WTC11 (cell line): Measurements from ENCODE around the gene RPS28. TPM values are rescaled to one million over a fixed set of nuclear protein-coding genes. Genes with fewer than 3 reads are reported as not detected.

ENCODE experiments used
- ATAC-seq: fragments of 200-7000 bp; cut with Tn5 transposase; 2 replicates; pipeline ENCODE4 v1.10.0; 2021; ENCODE audit warnings: mild to moderate bottlenecking, moderate library complexity
- CTCF ChIA-PET: fragments of 300-600 bp; sonication (Branson Sonifier 250); formaldehyde crosslinking; loops from one replicate; lab custom pipeline; 2021; ENCODE audit warnings: antibody characterized with exemption; lab: Charles Lee
- POLR2A ChIA-PET: fragments of 350-600 bp; sonication (Branson Sonifier 250); formaldehyde crosslinking; loops from one replicate; lab custom pipeline; 2021; ENCODE audit warnings: antibody characterized with exemption; lab: Charles Lee
- DNase-seq: peaks from one replicate; pipeline ENCODE4 v3.0.0; 2021; ENCODE audit warnings: low spot score
- H3K27ac Mint-ChIP-seq: 2 replicates; pipeline ENCODE4 v1.8.0; 2021; ENCODE audit warnings: mixed read lengths
- H3K27me3 Mint-ChIP-seq: 2 replicates; pipeline ENCODE4 v1.8.0; 2021; ENCODE audit warnings: low read depth, mild to moderate bottlenecking, moderate library complexity, mixed read lengths
- H3K36me3 Mint-ChIP-seq: 2 replicates; pipeline ENCODE4 v1.8.0; 2021; ENCODE audit warnings: mixed read lengths
- H3K4me1 Mint-ChIP-seq: 2 replicates; pipeline ENCODE4 v1.8.0; 2022; ENCODE audit warnings: mixed read lengths
- H3K4me3 Mint-ChIP-seq: 2 replicates; pipeline ENCODE4 v1.8.0; 2021; ENCODE audit warnings: mild to moderate bottlenecking, moderate library complexity, mixed read lengths
- H3K9me3 Mint-ChIP-seq: 2 replicates; pipeline ENCODE4 v1.8.0; 2021; ENCODE audit warnings: mixed read lengths
- ATF1 ChIP-seq: sonication (generic); formaldehyde crosslinking; IDR thresholded peaks from 2 replicates; pipeline ENCODE4 v1.8.1; 2023; ENCODE audit warnings: mild to moderate bottlenecking, moderate library complexity, missing genetic modification reagents
- FOXK1 ChIP-seq: sonication (generic); formaldehyde crosslinking; IDR thresholded peaks from 2 replicates; pipeline ENCODE4 v1.8.0; 2022; ENCODE audit warnings: mild to moderate bottlenecking, moderate library complexity, missing genetic modification reagents
- IRF2 ChIP-seq: sonication (generic); formaldehyde crosslinking; IDR thresholded peaks from 2 replicates; pipeline ENCODE4 v1.8.0; 2022; ENCODE audit warnings: low read depth, missing genetic modification reagents, borderline replicate concordance
- KAT7 ChIP-seq: sonication (generic); formaldehyde crosslinking; IDR thresholded peaks from 2 replicates; pipeline ENCODE4 v1.8.1; 2023; ENCODE audit warnings: missing genetic modification reagents, mild to moderate bottlenecking, borderline replicate concordance
- OVOL2 ChIP-seq: fragments of 250-450 bp; sonication (Bioruptor Pico); IDR thresholded peaks from 2 replicates; pipeline ENCODE4 v1.9.0; 2021; ENCODE audit warnings: mild to moderate bottlenecking, borderline replicate concordance
- RORB ChIP-seq: fragments of 250-450 bp; sonication (Bioruptor Pico); IDR thresholded peaks from 2 replicates; pipeline ENCODE4 v1.9.0; 2021; ENCODE audit warnings: mild to moderate bottlenecking
- SMAD3 ChIP-seq: sonication (generic); formaldehyde crosslinking; IDR thresholded peaks from 2 replicates; pipeline ENCODE4 v1.8.0; 2022; ENCODE audit warnings: missing genetic modification reagents, mild to moderate bottlenecking, borderline replicate concordance
- SP1 ChIP-seq: sonication (generic); formaldehyde crosslinking; conservative IDR thresholded peaks from 2 replicates; pipeline ENCODE4 v1.8.1; 2022; ENCODE audit warnings: missing genetic modification reagents
- ZNF219 ChIP-seq: sonication (generic); formaldehyde crosslinking; IDR thresholded peaks from 2 replicates; pipeline ENCODE4 v1.8.0; 2023; ENCODE audit warnings: missing genetic modification reagents, mild to moderate bottlenecking, borderline replicate concordance
- ZNF423 ChIP-seq: fragments of 250-450 bp; sonication (Bioruptor Pico); IDR thresholded peaks from 2 replicates; pipeline ENCODE4 v2.1.2; 2022; ENCODE audit warnings: mild to moderate bottlenecking, moderate library complexity
- total RNA-seq: library from RNA; stranded (reverse); gene quantifications from 3 replicates; pipeline ENCODE4 v1.2.3, GENCODE V29; 2021
- TF ChIP-seq, protein P1 (sequence below): sonication (generic); formaldehyde crosslinking; IDR thresholded peaks from 2 replicates; pipeline ENCODE4 v1.8.1; 2023; ENCODE audit warnings: mild to moderate bottlenecking, missing genetic modification reagents, borderline replicate concordance
- TF ChIP-seq, protein P2 (sequence below): sonication (generic); formaldehyde crosslinking; IDR thresholded peaks from 2 replicates; pipeline ENCODE4 v1.8.0; 2023; ENCODE audit warnings: missing genetic modification reagents, mild to moderate bottlenecking, borderline replicate concordance
- TF ChIP-seq, protein P3 (sequence below): sonication (generic); formaldehyde crosslinking; IDR thresholded peaks from 2 replicates; pipeline ENCODE4 v1.8.0; 2022; ENCODE audit warnings: mild to moderate bottlenecking, missing genetic modification reagents
- TF ChIP-seq, protein P4 (sequence below): sonication (generic); formaldehyde crosslinking; IDR thresholded peaks from 2 replicates; pipeline ENCODE4 v1.8.1; 2023; ENCODE audit warnings: mild to moderate bottlenecking, moderate library complexity, missing genetic modification reagents

The RPS28 gene
- total RNA-seq, 1 experiment from 2014 or later = 2,082 TPM

DNA sequence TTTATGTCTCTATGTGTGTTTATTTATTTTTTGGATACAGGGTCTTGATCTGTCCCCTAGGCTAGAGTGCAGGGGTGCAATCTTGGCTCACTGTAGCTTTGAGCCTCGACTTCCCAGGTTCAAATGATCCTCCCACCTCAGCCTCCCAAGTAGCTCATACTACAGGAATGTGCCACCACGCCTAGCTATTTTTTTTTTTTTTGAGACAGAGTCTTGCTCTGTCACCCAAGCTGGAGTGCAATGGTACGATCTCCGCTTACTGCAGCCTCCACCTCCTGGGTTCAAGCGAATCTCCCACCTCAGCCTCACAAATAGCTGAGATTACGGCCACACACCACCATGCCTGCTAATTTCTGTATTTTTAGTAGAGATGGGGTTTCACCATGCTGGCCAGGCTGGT lies 37.7 kb downstream of the RPS28 start (continued):
- TF ChIP-seq, protein P1, sequence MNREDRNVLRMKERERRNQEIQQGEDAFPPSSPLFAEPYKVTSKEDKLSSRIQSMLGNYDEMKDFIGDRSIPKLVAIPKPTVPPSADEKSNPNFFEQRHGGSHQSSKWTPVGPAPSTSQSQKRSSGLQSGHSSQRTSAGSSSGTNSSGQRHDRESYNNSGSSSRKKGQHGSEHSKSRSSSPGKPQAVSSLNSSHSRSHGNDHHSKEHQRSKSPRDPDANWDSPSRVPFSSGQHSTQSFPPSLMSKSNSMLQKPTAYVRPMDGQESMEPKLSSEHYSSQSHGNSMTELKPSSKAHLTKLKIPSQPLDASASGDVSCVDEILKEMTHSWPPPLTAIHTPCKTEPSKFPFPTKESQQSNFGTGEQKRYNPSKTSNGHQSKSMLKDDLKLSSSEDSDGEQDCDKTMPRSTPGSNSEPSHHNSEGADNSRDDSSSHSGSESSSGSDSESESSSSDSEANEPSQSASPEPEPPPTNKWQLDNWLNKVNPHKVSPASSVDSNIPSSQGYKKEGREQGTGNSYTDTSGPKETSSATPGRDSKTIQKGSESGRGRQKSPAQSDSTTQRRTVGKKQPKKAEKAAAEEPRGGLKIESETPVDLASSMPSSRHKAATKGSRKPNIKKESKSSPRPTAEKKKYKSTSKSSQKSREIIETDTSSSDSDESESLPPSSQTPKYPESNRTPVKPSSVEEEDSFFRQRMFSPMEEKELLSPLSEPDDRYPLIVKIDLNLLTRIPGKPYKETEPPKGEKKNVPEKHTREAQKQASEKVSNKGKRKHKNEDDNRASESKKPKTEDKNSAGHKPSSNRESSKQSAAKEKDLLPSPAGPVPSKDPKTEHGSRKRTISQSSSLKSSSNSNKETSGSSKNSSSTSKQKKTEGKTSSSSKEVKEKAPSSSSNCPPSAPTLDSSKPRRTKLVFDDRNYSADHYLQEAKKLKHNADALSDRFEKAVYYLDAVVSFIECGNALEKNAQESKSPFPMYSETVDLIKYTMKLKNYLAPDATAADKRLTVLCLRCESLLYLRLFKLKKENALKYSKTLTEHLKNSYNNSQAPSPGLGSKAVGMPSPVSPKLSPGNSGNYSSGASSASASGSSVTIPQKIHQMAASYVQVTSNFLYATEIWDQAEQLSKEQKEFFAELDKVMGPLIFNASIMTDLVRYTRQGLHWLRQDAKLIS = no peak
- TF ChIP-seq SMAD3 (CRISPR knock-in tag) (no peak), KAT7 (CRISPR knock-in tag) (no peak)

DNA sequence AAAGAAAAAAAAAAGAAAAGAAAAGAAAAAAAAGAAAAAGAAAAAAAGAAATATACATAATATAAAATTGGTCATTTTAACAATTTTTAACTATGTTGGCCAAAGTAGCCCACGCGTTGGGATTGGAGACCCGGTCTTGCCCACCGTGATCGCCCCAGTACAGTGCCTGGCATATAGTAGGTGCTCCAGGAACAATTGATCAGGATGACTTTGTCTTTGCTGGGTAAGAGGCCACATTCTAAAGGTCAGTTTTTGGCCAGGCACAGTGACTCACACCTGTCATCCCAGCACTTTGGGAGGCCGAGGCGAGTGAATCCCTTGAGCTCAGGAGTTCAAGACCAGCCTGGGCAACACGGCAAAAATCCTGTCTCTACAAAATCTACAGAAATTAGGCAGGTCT lies 38.9 kb downstream of the RPS28 start:
- H3K36me3 Mint-ChIP-seq = no peaks in the 10 kb centered on the region
- peaks cover 4% of the 10 kb centered on the region for H3K4me1 Mint-ChIP-seq
- ChIA-PET POLR2A (interaction anchor here (0.7 kb wide), 2 partner anchors 81 to 195 kb away, joined by 3 to 4 read pairs; no protein-coding TSS in a partner anchor), CTCF (interaction anchor here (0.6 to 1.1 kb wide), 3 partner anchors 12 to 228 kb away, joined by 3 to 4 read pairs (median 3); no protein-coding TSS in a partner anchor)
- no peak for TF ChIP-seq RORB (CRISPR knock-in tag)
- H3K9me3 Mint-ChIP-seq = peaks cover 7% of the 10 kb centered on the region
- H3K4me3 Mint-ChIP-seq = no peak overlapping the region
- ATAC-seq (no peak), DNase-seq (no peak)
- peaks cover 42% of the 10 kb centered on the region for H3K27me3 Mint-ChIP-seq
- no peak overlapping the region for H3K27ac Mint-ChIP-seq

DNA sequence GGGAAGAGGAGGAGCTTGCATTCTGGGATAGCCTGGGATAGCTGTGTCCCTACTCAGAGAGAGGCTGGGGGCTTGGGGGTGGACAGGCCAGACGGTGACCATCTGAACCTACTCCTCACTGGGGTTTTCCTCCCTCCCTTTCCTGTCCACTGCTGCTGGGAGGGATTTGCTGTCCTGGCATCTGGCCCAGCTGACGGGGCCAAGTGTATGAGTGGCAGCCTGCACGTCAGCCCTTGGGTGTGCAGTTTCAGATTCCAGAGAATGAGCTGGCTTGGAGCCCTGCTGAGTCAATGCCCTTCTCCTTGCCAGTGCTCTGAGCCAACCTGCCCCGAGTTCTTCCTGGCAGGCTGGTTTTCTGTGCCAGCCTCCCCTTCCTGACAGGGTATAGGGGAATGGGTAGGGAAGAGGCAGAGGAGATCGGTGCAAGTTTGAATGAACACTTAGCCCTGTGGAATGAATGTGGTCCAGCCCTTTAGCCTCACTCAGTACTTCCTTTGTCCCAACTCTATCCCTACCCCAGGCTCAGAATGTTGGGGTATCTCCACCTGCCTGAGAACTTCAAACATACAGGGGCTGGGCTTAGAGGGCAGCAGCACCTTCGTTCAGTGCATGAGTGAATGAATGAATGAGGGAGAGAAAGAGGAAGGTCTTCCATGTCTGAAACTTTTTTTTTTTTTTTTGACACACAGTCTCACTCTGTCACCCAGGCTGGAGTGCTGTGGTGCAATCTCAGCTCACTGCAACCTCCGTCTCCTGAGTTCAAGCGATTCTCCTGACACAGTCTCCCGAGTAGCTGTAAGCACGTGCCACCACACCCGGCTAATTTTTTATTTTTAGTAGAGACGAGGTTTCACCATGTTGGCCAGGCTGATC lies 40.9 kb downstream of the RPS28 start:
- POLR2A ChIA-PET = interaction anchor here (0.7 kb wide), 1 partner anchor 151 kb away, joined by 5 read pairs; no protein-coding TSS in a partner anchor
- TF ChIP-seq OVOL2 (CRISPR knock-in tag) = no peak
- TF ChIP-seq SP1 (CRISPR knock-in tag) = no peak
- no peak for TF ChIP-seq IRF2 (CRISPR knock-in tag)
- no peak for TF ChIP-seq ATF1 (CRISPR knock-in tag)
- TF ChIP-seq, all 79 proteins: peak for 0
- no peak for ATAC-seq
- CTCF ChIA-PET = interaction anchor here (0.6 to 3.5 kb wide), 9 partner anchors 8 to 254 kb away, joined by 3 to 37 read pairs (median 3); partner anchors contain the start of gene MARCHF2
- Mint-ChIP-seq H3K4me1 (peaks cover 14% of the 10 kb centered on the region), H3K36me3 (no peaks in the 10 kb centered on the region), H3K27me3 (peaks cover 59% of the 10 kb centered on the region), H3K9me3 (no peaks in the 10 kb centered on the region), H3K27ac (no peak overlapping the region), H3K4me3 (no peak overlapping the region)
- DNase-seq = no peak

DNA sequence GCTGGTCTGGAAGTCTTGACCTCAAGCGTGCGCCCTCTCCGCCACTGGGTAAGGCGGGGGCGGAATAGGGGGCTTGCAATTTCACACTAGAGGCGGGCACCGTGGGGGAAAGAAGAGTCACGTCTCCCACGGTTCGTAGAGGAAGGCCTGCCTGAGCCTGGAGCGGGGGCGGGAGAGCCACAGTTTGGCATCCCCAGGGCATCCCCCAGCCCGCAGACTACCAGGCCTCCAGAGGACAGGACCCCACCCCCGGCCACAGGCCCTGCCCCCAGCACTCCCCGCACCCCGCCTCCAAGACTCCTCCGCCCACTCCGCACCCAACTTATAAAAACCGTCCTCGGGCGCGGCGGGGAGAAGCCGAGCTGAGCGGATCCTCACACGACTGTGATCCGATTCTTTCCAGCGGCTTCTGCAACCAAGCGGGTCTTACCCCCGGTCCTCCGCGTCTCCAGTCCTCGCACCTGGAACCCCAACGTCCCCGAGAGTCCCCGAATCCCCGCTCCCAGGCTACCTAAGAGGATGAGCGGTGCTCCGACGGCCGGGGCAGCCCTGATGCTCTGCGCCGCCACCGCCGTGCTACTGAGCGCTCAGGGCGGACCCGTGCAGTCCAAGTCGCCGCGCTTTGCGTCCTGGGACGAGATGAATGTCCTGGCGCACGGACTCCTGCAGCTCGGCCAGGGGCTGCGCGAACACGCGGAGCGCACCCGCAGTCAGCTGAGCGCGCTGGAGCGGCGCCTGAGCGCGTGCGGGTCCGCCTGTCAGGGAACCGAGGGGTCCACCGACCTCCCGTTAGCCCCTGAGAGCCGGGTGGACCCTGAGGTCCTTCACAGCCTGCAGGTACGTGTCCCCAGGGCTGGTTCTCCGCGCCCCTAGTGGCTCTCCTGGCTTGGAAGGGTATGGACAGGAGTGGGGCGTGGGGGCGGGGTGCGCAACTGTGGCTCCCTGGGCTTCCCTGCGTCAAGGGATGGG lies 42.8 kb downstream of the RPS28 start, which contains the start of gene ANGPTL4:
Gene ANGPTL4 (plus strand): TSS at position 353 of the 969 bp plus-strand sequence. CDS start 167 bp downstream, at position 520.
- Mint-ChIP-seq H3K36me3 (no peaks in the 10 kb centered on the region), H3K27ac (no peak within 1 kb of the TSS), H3K9me3 (no peaks in the 10 kb centered on the region), H3K27me3 (peaks cover 69% of the 10 kb centered on the region), H3K4me1 (peaks cover 24% of the 10 kb centered on the region), H3K4me3 (peak within 1 kb of the TSS; percentile 75)
- CTCF ChIA-PET = interaction anchor here (0.6 to 3.5 kb wide), 8 partner anchors 10 to 118 kb away, joined by 3 to 37 read pairs (median 4); partner anchors contain the start of gene MARCHF2
- DNase-seq (peak; percentile 68), ATAC-seq (peak; percentile 77)
- POLR2A ChIA-PET = interaction anchor here (0.6 to 1.2 kb wide), 4 partner anchors 10 to 29 kb away, joined by 3 to 5 read pairs (median 3); partner anchors contain the start of gene RAB11B
- TF ChIP-seq ZNF423 (CRISPR knock-in tag) = no peak
- TF ChIP-seq, protein P2, sequence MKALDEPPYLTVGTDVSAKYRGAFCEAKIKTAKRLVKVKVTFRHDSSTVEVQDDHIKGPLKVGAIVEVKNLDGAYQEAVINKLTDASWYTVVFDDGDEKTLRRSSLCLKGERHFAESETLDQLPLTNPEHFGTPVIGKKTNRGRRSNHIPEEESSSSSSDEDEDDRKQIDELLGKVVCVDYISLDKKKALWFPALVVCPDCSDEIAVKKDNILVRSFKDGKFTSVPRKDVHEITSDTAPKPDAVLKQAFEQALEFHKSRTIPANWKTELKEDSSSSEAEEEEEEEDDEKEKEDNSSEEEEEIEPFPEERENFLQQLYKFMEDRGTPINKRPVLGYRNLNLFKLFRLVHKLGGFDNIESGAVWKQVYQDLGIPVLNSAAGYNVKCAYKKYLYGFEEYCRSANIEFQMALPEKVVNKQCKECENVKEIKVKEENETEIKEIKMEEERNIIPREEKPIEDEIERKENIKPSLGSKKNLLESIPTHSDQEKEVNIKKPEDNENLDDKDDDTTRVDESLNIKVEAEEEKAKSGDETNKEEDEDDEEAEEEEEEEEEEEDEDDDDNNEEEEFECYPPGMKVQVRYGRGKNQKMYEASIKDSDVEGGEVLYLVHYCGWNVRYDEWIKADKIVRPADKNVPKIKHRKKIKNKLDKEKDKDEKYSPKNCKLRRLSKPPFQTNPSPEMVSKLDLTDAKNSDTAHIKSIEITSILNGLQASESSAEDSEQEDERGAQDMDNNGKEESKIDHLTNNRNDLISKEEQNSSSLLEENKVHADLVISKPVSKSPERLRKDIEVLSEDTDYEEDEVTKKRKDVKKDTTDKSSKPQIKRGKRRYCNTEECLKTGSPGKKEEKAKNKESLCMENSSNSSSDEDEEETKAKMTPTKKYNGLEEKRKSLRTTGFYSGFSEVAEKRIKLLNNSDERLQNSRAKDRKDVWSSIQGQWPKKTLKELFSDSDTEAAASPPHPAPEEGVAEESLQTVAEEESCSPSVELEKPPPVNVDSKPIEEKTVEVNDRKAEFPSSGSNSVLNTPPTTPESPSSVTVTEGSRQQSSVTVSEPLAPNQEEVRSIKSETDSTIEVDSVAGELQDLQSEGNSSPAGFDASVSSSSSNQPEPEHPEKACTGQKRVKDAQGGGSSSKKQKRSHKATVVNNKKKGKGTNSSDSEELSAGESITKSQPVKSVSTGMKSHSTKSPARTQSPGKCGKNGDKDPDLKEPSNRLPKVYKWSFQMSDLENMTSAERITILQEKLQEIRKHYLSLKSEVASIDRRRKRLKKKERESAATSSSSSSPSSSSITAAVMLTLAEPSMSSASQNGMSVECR (CRISPR knock-in tag) = peak; percentile 19; the same call in 1 of the 2 replicates
- TF ChIP-seq, protein P3, sequence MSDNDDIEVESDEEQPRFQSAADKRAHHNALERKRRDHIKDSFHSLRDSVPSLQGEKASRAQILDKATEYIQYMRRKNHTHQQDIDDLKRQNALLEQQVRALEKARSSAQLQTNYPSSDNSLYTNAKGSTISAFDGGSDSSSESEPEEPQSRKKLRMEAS = peak; percentile 66
- TF ChIP-seq, protein P4, sequence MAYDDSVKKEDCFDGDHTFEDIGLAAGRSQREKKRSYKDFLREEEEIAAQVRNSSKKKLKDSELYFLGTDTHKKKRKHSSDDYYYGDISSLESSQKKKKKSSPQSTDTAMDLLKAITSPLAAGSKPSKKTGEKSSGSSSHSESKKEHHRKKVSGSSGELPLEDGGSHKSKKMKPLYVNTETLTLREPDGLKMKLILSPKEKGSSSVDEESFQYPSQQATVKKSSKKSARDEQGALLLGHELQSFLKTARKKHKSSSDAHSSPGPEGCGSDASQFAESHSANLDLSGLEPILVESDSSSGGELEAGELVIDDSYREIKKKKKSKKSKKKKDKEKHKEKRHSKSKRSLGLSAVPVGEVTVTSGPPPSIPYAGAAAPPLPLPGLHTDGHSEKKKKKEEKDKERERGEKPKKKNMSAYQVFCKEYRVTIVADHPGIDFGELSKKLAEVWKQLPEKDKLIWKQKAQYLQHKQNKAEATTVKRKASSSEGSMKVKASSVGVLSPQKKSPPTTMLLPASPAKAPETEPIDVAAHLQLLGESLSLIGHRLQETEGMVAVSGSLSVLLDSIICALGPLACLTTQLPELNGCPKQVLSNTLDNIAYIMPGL (CRISPR knock-in tag) = peak; percentile 64; the same call in 1 of the 2 replicates
- TF ChIP-seq FOXK1 (CRISPR knock-in tag) = peak; percentile 46; the same call in 1 of the 2 replicates
- TF ChIP-seq SP1 (CRISPR knock-in tag) = peak; percentile 44; the same call in 1 of the 2 replicates
- no peak for TF ChIP-seq ZNF219
